Bronchial epithelial cell (primary cell): ENCODE data around the gene BCAR3. TPM values are rescaled to one million over a fixed set of nuclear protein-coding genes. Genes with fewer than 3 reads are reported as not detected.

Source experiments
- DNase-seq: peaks from one replicate; pipeline ENCODE4 v3.0.0-alpha.2; 2010; ENCODE audit warnings: low read depth
- FAIRE-seq: peaks from 2 replicates; lab custom pipeline; 2011; peaks lifted over from hg19 to GRCh38; lab: Jason Lieb, UNC
- H3K27me3 ChIP-seq: 2 replicates; pipeline ENCODE4 v1.5.1; 2011; ENCODE audit warnings: low read length; ENCODE audit not compliant: control insufficient read depth, insufficient read depth
- H3K36me3 ChIP-seq: 2 replicates; pipeline ENCODE4 v1.5.1; 2011; ENCODE audit warnings: low read length; ENCODE audit not compliant: control insufficient read depth, insufficient read depth
- H3K4me3 ChIP-seq: 2 replicates; pipeline ENCODE4 v1.5.1; 2011; ENCODE audit warnings: mild to moderate bottlenecking, low read depth, low read length, control low read depth
- CTCF ChIP-seq: IDR thresholded peaks from 2 replicates; pipeline ENCODE4 v1.5.1; 2011; ENCODE audit warnings: mild to moderate bottlenecking, moderate library complexity, low read length, control low read depth, inconsistent platforms; ENCODE audit not compliant: insufficient read depth, severe bottlenecking
- total RNA-seq: library from RNA; depleted of rRNA; stranded (reverse); fragments of >200 nt; gene quantifications from 2 replicates; pipeline ENCODE4 v1.2.1, GENCODE V29; 2014

BCAR3 gene
- total RNA-seq, 1 donor from 2014 or later = 69.5 TPM

- no peak for FAIRE-seq
- no peaks in the 10 kb centered on the region for H3K36me3 ChIP-seq
- H3K27me3 ChIP-seq = no peaks in the 10 kb centered on the region
- TF ChIP-seq CTCF = no peak
- DNase-seq = peak; percentile 69
- no peak overlapping the region for H3K4me3 ChIP-seq
Observed at GRCh38 chr1:93607814-93608186, 73.8 kb downstream of the BCAR3 start.

GRCh38 chr1:93605812-93606512 is 75.7 kb downstream of the BCAR3 start:
- no peaks in the 10 kb centered on the region for H3K27me3 ChIP-seq
- no peaks in the 10 kb centered on the region for H3K36me3 ChIP-seq
- H3K4me3 ChIP-seq = no peak overlapping the region
- TF ChIP-seq CTCF = no peak
- DNase-seq (peak; percentile 93), FAIRE-seq (no peak)

GRCh38 chr1:93605026-93605568 is 76.5 kb downstream of the BCAR3 start:
- no peak for DNase-seq
- H3K27me3 ChIP-seq = no peaks in the 10 kb centered on the region
- no peak overlapping the region for H3K4me3 ChIP-seq
- TF ChIP-seq CTCF = no peak
- no peak for FAIRE-seq
- H3K36me3 ChIP-seq = peaks cover 1% of the 10 kb centered on the region

GRCh38 chr1:93604411-93604810 is 77.2 kb downstream of the BCAR3 start:
- Histone ChIP-seq H3K27me3 (no peaks in the 10 kb centered on the region), H3K36me3 (peaks cover 1% of the 10 kb centered on the region), H3K4me3 (no peak overlapping the region)
- DNase-seq (no peak), FAIRE-seq (no peak)
- TF ChIP-seq CTCF = no peak

GRCh38 chr1:93603601-93604000 is 78.0 kb downstream of the BCAR3 start:
- no peak overlapping the region for H3K4me3 ChIP-seq
- DNase-seq (no peak), FAIRE-seq (no peak)
- H3K27me3 ChIP-seq = no peaks in the 10 kb centered on the region
- peaks cover 1% of the 10 kb centered on the region for H3K36me3 ChIP-seq
- no peak for TF ChIP-seq CTCF
